Activated naive CD8-positive, alpha-beta T cell treated with anti-CD3 and anti-CD28 coated beads for 36 hours (primary cell): ENCODE results near the gene GLO1. TPM values are rescaled to one million over a fixed set of nuclear protein-coding genes. Genes with fewer than 3 reads are reported as not detected.
A peak's percentile ranks its signal among the peaks of the same experiment; 100 is the strongest.

ENCODE experiments used
- DNase-seq: peaks from one replicate; pipeline ENCODE4 v3.0.0; 2021
- H3K27ac Mint-ChIP-seq: one replicate; pipeline ENCODE4 v1.8.0; 2022; ENCODE audit warnings: mild to moderate bottlenecking, moderate library complexity, mixed read lengths
- H3K27me3 Mint-ChIP-seq: one replicate; pipeline ENCODE4 v1.8.0; 2022; ENCODE audit warnings: mild to moderate bottlenecking, mixed read lengths
- H3K36me3 Mint-ChIP-seq: one replicate; pipeline ENCODE4 v1.8.0; 2021; ENCODE audit warnings: mild to moderate bottlenecking, mixed read lengths
- H3K4me1 Mint-ChIP-seq: one replicate; pipeline ENCODE4 v1.8.0; 2021; ENCODE audit warnings: mixed read lengths
- H3K4me3 Mint-ChIP-seq: one replicate; pipeline ENCODE4 v1.8.0; 2022; ENCODE audit warnings: mild to moderate bottlenecking, moderate library complexity, mixed read lengths
- H3K9me3 Mint-ChIP-seq: one replicate; pipeline ENCODE4 v1.8.0; 2022; ENCODE audit warnings: mixed read lengths
- total RNA-seq, 2 experiments: library from RNA; stranded (reverse); gene quantifications; one replicate each; pipeline ENCODE4 v1.2.3, GENCODE V29; 2021

GLO1 gene
- total RNA-seq, 2 experiments from 2014 or later: 163 to 168 TPM

DNA sequence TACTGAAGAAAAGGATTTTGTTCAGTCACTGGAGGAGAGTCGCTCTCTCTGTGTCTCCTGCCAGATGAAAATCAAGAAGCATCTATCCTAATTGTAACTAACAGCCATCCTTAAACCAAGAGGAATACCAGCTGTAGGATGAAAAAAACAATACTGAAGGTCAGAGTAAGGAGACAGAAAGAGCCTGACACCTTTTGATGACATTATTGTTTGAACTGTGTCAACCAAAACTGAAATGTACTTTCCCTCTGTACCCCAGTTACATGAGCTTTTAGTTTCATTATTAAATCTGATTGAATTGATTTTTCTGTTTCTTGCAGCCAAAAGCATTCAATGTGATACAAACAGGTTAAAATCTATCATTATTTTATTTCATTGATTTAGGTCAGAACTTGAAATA lies 46.0 kb downstream of the GLO1 start:
- DNase-seq: no peak
- no peaks in the 10 kb centered on the region for H3K9me3 Mint-ChIP-seq
- H3K27ac Mint-ChIP-seq: no peak overlapping the region
- H3K4me3 Mint-ChIP-seq: no peak overlapping the region
- H3K4me1 Mint-ChIP-seq: peaks cover 2% of the 10 kb centered on the region
- peaks cover 2% of the 10 kb centered on the region for H3K36me3 Mint-ChIP-seq
- H3K27me3 Mint-ChIP-seq: no peaks in the 10 kb centered on the region

- H3K27me3 Mint-ChIP-seq: no peaks in the 10 kb centered on the region
- H3K4me3 Mint-ChIP-seq: no peak overlapping the region
- H3K27ac Mint-ChIP-seq: no peak overlapping the region
- peaks cover 2% of the 10 kb centered on the region for H3K36me3 Mint-ChIP-seq
- DNase-seq: no peak
- peaks cover 2% of the 10 kb centered on the region for H3K4me1 Mint-ChIP-seq
- no peaks in the 10 kb centered on the region for H3K9me3 Mint-ChIP-seq
These were observed 48.7 kb downstream of the GLO1 start for GRCh38 chr6:38654263-38654662.

- no peak for DNase-seq
- H3K4me3 Mint-ChIP-seq: no peak overlapping the region
- H3K4me1 Mint-ChIP-seq: peaks cover 2% of the 10 kb centered on the region
- H3K27me3 Mint-ChIP-seq: no peaks in the 10 kb centered on the region
- no peaks in the 10 kb centered on the region for H3K9me3 Mint-ChIP-seq
- H3K36me3 Mint-ChIP-seq: no peaks in the 10 kb centered on the region
- no peak overlapping the region for H3K27ac Mint-ChIP-seq
These were observed 51.7 kb downstream of the GLO1 start for GRCh38 chr6:38651121-38651784.

- Mint-ChIP-seq H3K27me3 (no peaks in the 10 kb centered on the region), H3K27ac (no peak overlapping the region), H3K36me3 (no peaks in the 10 kb centered on the region), H3K4me3 (no peak overlapping the region), H3K4me1 (peaks cover 2% of the 10 kb centered on the region), H3K9me3 (no peaks in the 10 kb centered on the region)
- DNase-seq: no peak
These were observed 52.7 kb downstream of the GLO1 start for GRCh38 chr6:38650207-38650752.

DNA sequence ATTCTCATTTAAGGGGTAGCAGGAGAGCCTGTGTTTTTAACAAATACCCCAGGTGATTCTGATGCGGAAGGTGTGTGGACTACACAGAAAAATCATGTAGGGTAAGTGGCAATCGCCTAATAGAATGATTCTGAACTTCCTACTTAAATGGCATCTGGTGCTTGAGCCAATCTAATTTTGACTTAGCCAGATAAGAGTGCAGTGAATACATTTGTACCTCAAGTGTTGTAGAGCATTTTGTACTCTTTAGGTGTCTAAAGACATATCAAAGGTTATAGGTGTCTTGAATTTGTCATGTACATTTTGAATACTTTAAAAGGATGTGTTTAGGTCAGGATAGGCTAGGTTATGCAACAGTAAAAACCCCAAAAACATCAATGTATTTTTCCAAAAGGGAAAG lies 53.2 kb downstream of the GLO1 start:
- no peak overlapping the region for H3K27ac Mint-ChIP-seq
- peaks cover 2% of the 10 kb centered on the region for H3K4me1 Mint-ChIP-seq
- H3K4me3 Mint-ChIP-seq: no peak overlapping the region
- no peaks in the 10 kb centered on the region for H3K27me3 Mint-ChIP-seq
- no peaks in the 10 kb centered on the region for H3K9me3 Mint-ChIP-seq
- DNase-seq: no peak
- H3K36me3 Mint-ChIP-seq: no peaks in the 10 kb centered on the region

DNA sequence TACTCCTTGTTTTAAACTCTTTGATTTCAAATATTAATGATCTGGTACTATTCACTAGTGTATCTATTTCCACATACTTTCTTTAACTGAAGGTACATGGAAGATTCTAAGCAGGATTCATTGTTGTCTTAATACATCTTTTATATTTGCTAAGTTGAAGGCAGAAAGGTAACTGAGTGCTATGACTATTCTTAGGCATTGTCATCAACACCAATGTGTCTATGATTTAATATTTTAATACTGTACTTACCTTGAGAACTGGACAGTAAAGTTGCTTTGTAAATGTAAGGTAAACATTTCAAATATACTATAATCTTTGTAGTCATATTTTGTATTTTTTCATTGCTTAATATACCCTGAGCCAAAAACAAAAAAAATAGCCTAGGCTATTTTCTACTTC lies 54.3 kb downstream of the GLO1 start:
- H3K4me3 Mint-ChIP-seq: no peak overlapping the region
- peaks cover 2% of the 10 kb centered on the region for H3K4me1 Mint-ChIP-seq
- no peaks in the 10 kb centered on the region for H3K9me3 Mint-ChIP-seq
- H3K36me3 Mint-ChIP-seq: no peaks in the 10 kb centered on the region
- DNase-seq: no peak
- H3K27me3 Mint-ChIP-seq: no peaks in the 10 kb centered on the region
- no peak overlapping the region for H3K27ac Mint-ChIP-seq

DNA sequence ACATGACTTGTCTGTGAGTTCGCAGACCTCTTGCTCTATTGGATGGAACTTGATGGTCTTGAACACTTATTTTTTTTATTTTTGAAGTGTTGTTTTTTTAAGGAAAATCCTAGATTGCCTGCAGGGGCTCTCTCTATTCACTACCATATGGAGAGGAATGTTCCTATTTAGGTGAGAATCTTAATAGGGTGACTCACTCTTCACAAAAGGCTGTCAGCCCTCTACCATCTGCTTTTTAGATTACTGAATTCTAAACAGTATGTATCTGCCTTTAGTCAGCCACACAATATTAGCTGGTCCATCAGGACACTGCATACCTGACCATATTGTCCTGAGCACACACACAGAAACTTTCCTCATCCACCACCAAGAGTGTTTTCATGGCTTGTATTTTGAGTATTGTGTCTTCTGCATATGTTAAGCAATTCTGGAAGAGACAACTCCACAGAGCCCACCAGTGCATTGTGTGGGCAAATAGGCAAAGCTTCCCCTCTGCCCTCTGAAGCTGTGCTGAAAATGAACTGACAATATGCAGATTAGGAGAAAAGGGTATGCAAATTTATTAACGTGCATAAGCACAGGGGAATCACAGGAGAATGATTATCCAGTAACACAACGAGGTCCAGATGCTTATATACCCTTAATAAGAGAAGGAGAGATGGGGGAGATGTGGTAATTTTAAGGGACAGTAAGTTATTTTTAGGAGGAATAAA lies 56.6 kb downstream of the GLO1 start:
- DNase-seq: no peak
- Mint-ChIP-seq H3K27me3 (no peaks in the 10 kb centered on the region), H3K9me3 (no peaks in the 10 kb centered on the region), H3K4me3 (no peak overlapping the region), H3K4me1 (peaks cover 7% of the 10 kb centered on the region), H3K36me3 (peaks cover 2% of the 10 kb centered on the region), H3K27ac (no peak overlapping the region)

DNA sequence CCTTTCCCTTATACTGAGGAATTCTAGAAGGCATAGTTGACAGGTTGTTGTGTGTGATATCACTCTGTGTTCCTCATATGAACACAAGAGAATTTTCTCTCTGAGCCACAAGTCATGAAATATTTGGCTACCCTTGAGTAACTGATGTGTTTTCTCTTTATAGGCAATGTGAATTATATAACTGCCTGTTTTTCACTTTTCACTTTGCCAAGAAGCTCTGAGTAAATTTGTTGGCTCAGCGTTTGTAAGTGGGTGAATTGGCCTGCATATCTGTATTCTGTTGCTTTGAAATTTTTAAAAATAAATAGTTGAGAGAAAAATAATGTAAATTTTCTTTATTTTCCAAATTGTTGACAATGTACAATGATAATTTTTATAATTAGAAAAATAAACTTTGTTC lies 58.0 kb downstream of the GLO1 start:
- H3K27me3 Mint-ChIP-seq: no peaks in the 10 kb centered on the region
- H3K4me3 Mint-ChIP-seq: no peak overlapping the region
- H3K36me3 Mint-ChIP-seq: peaks cover 2% of the 10 kb centered on the region
- H3K9me3 Mint-ChIP-seq: no peaks in the 10 kb centered on the region
- no peak for DNase-seq
- H3K27ac Mint-ChIP-seq: no peak overlapping the region
- peaks cover 12% of the 10 kb centered on the region for H3K4me1 Mint-ChIP-seq

DNA sequence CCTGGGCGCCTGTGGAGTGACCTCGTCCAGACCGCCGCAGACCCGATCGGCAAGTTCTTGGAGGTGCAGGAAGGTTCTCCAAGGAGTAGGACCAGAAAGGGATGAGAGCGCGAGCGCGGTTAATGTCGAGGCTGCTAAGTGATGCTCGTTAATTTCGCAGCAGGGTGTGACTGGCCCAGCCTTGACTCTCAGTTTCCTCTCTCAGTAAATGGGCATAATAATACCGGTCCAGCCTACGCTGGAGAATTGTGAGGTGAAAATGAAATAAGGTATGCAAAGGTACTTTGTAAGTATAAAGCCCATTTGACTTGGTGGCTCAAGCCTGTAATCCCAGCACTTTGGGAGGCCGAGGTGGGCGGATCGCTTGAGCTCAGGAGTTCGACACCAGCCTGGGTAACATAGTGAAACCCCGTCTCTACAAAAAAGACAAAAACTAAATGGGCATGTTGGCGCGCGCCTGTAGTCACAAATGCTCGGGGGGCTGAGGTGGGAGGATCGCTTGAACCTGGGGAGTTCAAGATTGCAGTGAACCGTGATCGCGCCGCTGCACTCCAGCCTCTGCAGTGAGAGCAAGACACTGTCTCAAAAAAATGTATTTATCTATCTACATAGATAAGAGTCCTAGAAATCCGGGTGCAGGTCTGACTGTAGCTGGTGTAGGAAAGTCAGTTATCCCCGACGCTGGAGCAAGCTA lies 62.6 kb downstream of the GLO1 start:
- H3K27me3 Mint-ChIP-seq: no peaks in the 10 kb centered on the region
- DNase-seq: no peak
- H3K9me3 Mint-ChIP-seq: peaks cover 1% of the 10 kb centered on the region
- peaks cover 2% of the 10 kb centered on the region for H3K36me3 Mint-ChIP-seq
- H3K4me1 Mint-ChIP-seq: peaks cover 38% of the 10 kb centered on the region
- peak overlapping the region; percentile 93 for H3K4me3 Mint-ChIP-seq
- H3K27ac Mint-ChIP-seq: peak overlapping the region; percentile 89

DNA sequence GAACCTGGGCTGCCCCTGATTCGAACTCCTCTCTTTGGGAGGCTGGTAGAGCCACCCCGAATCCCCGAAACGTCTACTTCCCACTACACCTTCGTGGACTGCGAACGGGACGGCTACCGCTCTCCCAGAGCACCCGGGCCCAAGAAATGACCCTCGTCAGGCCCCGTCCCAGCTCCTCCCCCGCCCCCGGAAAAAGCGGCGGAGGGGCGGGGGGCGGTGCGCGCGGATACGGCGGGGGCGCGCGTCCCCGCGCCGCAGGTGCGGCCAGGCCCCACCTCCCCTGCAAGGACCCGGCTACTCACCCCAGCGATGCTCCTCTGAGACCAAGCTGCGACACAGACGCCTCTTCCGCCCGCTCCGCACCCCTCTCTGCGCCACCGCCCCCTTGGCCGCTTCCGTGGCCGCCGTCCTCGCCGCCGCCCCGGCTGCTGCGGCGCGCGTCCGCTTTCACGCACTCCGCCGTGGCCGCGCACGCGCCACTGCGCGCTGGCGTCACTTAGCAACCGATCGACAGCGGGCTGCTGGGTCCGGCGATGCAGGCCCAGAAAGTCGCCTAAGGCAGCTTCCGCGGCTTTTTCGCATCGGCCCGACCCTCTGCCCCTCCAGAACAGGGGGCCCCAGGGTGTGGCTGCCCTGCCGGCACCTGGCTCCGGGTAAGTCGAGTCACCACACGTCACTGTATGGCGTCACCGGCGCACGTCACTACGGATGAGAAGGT lies 63.3 kb downstream of the GLO1 start, which contains the start of gene BTBD9:
Gene BTBD9, minus strand, starts transcription at position 432 of the 718 bp plus-strand sequence.
- peaks cover 1% of the 10 kb centered on the region for H3K9me3 Mint-ChIP-seq
- H3K27ac Mint-ChIP-seq: peak within 1 kb of the TSS; percentile 89
- H3K4me3 Mint-ChIP-seq: peak within 1 kb of the TSS; percentile 93
- peaks cover 2% of the 10 kb centered on the region for H3K36me3 Mint-ChIP-seq
- peak; percentile 86 for DNase-seq
- no peaks in the 10 kb centered on the region for H3K27me3 Mint-ChIP-seq
- peaks cover 43% of the 10 kb centered on the region for H3K4me1 Mint-ChIP-seq

DNA sequence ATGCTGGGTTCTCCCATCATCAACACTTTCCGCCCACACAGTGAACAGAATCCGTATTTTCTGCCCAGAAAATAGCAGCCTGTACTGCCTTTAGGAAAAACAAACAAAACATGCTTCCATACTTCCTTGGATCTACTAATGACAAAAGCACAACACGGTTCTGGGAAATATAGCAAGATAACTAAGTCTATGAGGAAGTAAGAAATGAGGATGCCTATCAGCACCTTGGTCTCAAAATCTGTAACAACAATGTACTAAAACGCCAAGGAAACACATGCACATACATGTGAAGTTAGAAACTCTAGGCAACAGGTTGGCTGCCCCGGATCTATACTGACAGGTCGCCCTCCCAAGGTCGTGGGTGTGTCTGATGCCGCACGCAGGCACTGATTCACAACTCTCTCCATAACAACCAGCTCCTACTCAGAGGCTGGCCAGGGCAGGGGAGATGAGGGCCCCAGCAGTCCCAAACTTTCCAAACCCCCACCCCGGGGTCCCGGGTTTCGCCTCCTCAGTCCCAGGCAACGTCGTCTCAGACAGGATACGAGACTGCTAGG lies 63.9 kb downstream of the GLO1 start:
- H3K27ac Mint-ChIP-seq: peak overlapping the region; percentile 88
- peaks cover 2% of the 10 kb centered on the region for H3K36me3 Mint-ChIP-seq
- H3K9me3 Mint-ChIP-seq: peaks cover 1% of the 10 kb centered on the region
- peak overlapping the region; percentile 93 for H3K4me3 Mint-ChIP-seq
- peak; percentile 64 for DNase-seq
- peaks cover 49% of the 10 kb centered on the region for H3K4me1 Mint-ChIP-seq
- no peaks in the 10 kb centered on the region for H3K27me3 Mint-ChIP-seq

GRCh38 chr6:38637756-38638155 lies 65.2 kb downstream of the GLO1 start:
- no peak overlapping the region for H3K4me3 Mint-ChIP-seq
- H3K27me3 Mint-ChIP-seq: no peaks in the 10 kb centered on the region
- H3K4me1 Mint-ChIP-seq: peaks cover 47% of the 10 kb centered on the region
- H3K9me3 Mint-ChIP-seq: peaks cover 1% of the 10 kb centered on the region
- H3K27ac Mint-ChIP-seq: no peak overlapping the region
- no peak for DNase-seq
- H3K36me3 Mint-ChIP-seq: no peaks in the 10 kb centered on the region

GRCh38 chr6:38636027-38636426 lies 66.9 kb downstream of the GLO1 start:
- Mint-ChIP-seq H3K4me1 (peaks cover 47% of the 10 kb centered on the region), H3K9me3 (peaks cover 1% of the 10 kb centered on the region), H3K36me3 (peaks cover 5% of the 10 kb centered on the region), H3K27ac (no peak overlapping the region), H3K27me3 (no peaks in the 10 kb centered on the region), H3K4me3 (no peak overlapping the region)
- DNase-seq: no peak

DNA sequence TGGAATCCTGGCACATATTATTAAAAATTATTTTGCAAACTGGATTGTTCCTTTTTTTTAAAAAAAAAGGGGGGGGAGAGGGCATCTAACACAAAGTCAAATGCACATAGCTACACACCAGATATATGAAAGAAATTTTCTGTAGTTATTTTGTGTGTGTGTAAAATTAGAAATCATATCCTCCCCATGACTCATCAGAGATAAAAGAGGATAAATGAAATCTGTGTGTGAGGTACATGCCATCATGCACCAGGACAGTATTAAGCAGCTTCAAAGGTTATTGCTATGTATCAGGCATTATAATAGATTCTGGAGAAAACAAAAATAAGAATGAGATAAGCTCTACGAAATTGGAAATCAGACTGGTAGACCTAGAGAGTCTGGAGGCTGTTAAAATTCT lies 68.4 kb downstream of the GLO1 start:
- DNase-seq: no peak
- peaks cover 1% of the 10 kb centered on the region for H3K9me3 Mint-ChIP-seq
- peaks cover 42% of the 10 kb centered on the region for H3K4me1 Mint-ChIP-seq
- no peak overlapping the region for H3K27ac Mint-ChIP-seq
- no peak overlapping the region for H3K4me3 Mint-ChIP-seq
- no peaks in the 10 kb centered on the region for H3K27me3 Mint-ChIP-seq
- H3K36me3 Mint-ChIP-seq: peaks cover 5% of the 10 kb centered on the region
